Endothelial cell (in vitro differentiated cells): ENCODE data around the gene CLPTM1. TPM values are rescaled to one million over a fixed set of nuclear protein-coding genes. Genes with fewer than 3 reads are reported as not detected.
"Not testable (repeated sequence)": the region's sequence is repeated elsewhere in the genome, so short reads cannot be mapped to it uniquely, and the experiment has no call there.

ENCODE experiments used
- DNase-seq: peaks from one replicate; pipeline ENCODE4 v3.0.0; 2021; ENCODE audit warnings: low spot score
- H3K27ac Mint-ChIP-seq: one replicate; pipeline ENCODE4 v1.8.0; 2021; ENCODE audit warnings: mixed read lengths, inconsistent platforms; ENCODE audit not compliant: unreplicated experiment
- H3K27me3 Mint-ChIP-seq: one replicate; pipeline ENCODE4 v1.8.0; 2021; ENCODE audit warnings: mild to moderate bottlenecking, moderate library complexity, mixed read lengths, inconsistent platforms; ENCODE audit not compliant: unreplicated experiment
- H3K36me3 Mint-ChIP-seq: one replicate; pipeline ENCODE4 v1.8.0; 2021; ENCODE audit warnings: mild to moderate bottlenecking, low read depth, mixed read lengths, inconsistent platforms; ENCODE audit not compliant: unreplicated experiment
- H3K4me1 Mint-ChIP-seq: one replicate; pipeline ENCODE4 v1.8.0; 2021; ENCODE audit warnings: mild to moderate bottlenecking, mixed read lengths, inconsistent platforms; ENCODE audit not compliant: unreplicated experiment
- H3K4me3 Mint-ChIP-seq: one replicate; pipeline ENCODE4 v1.8.0; 2021; ENCODE audit warnings: mild to moderate bottlenecking, mixed read lengths, inconsistent platforms; ENCODE audit not compliant: unreplicated experiment
- H3K9me3 Mint-ChIP-seq: one replicate; pipeline ENCODE4 v1.8.0; 2021; ENCODE audit warnings: mixed read lengths, inconsistent platforms; ENCODE audit not compliant: unreplicated experiment
- total RNA-seq: library from RNA; stranded (reverse); fragmentation: NEBNext Ultra II Directional; extraction: Animal tissue kit (Norgen Biotek cat#: 25700); gene quantifications from one replicate; pipeline ENCODE4 v1.2.1, GENCODE V29; 2021; ENCODE audit not compliant: unreplicated experiment
- TF ChIP-seq, protein P1 (sequence below): fragments of 200-600 bp; sonication (generic); IDR thresholded peaks from one replicate; pipeline ENCODE4 v1.5.0; 2021; ENCODE audit warnings: antibody characterized with exemption; ENCODE audit not compliant: unreplicated experiment

CLPTM1 gene
- total RNA-seq, 1 donor from 2014 or later, result 144 TPM

DNA sequence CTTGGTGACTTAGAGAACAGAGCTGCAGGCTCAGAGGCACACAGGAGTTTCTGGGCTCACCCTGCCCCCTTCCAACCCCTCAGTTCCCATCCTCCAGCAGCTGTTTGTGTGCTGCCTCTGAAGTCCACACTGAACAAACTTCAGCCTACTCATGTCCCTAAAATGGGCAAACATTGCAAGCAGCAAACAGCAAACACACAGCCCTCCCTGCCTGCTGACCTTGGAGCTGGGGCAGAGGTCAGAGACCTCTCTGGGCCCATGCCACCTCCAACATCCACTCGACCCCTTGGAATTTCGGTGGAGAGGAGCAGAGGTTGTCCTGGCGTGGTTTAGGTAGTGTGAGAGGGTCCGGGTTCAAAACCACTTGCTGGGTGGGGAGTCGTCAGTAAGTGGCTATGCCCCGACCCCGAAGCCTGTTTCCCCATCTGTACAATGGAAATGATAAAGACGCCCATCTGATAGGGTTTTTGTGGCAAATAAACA is 30.9 kb upstream of the CLPTM1 start:
- Mint-ChIP-seq H3K36me3 (no peaks in the 10 kb centered on the region), H3K4me1 (peaks cover 10% of the 10 kb centered on the region), H3K9me3 (no peaks in the 10 kb centered on the region), H3K27me3 (peaks cover 5% of the 10 kb centered on the region), H3K4me3 (no peak overlapping the region), H3K27ac (no peak overlapping the region)
- no peak for DNase-seq
- TF ChIP-seq, protein P1, sequence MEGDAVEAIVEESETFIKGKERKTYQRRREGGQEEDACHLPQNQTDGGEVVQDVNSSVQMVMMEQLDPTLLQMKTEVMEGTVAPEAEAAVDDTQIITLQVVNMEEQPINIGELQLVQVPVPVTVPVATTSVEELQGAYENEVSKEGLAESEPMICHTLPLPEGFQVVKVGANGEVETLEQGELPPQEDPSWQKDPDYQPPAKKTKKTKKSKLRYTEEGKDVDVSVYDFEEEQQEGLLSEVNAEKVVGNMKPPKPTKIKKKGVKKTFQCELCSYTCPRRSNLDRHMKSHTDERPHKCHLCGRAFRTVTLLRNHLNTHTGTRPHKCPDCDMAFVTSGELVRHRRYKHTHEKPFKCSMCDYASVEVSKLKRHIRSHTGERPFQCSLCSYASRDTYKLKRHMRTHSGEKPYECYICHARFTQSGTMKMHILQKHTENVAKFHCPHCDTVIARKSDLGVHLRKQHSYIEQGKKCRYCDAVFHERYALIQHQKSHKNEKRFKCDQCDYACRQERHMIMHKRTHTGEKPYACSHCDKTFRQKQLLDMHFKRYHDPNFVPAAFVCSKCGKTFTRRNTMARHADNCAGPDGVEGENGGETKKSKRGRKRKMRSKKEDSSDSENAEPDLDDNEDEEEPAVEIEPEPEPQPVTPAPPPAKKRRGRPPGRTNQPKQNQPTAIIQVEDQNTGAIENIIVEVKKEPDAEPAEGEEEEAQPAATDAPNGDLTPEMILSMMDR, result no peak

DNA sequence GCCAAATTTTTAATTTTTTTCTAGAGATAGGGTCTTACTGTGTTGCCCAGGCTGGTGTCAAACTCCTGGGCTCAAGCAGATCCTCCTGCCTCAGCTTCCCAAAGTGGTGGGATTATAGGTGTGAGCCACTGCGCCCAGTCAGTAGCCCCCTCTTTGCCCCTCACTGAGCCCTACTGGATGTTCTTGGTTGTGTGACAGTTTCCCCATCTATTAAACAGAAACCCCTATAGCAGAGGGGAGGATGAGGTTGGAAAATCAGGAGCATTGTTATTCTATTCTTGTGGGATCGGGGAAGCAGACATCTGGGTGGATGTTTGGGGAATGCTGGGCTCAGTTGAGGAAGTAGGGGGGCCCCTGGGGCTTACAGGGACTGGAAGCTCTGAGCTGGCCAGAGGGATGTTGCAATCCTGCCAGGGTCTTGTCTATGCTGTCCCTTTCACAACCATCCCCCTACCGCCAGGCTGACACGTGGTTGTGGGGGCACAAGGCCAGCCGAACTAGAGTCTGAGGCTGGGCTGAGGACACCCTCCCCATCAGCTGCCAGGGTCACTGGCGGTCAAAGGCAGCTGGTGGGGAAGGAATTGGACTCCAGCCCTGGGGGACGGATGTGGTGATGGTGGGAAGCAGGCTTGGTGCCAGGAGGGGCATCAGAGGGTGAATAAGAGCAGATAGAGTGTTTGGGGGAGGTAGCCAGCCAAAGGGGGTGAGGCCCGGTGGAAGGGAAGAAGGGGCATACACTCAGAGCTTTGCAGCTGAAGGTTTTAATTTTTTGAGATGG is 29.9 kb upstream of the CLPTM1 start:
- Mint-ChIP-seq H3K9me3 (no peaks in the 10 kb centered on the region), H3K27me3 (peaks cover 7% of the 10 kb centered on the region), H3K4me3 (no peak overlapping the region), H3K27ac (no peak overlapping the region), H3K4me1 (peaks cover 10% of the 10 kb centered on the region), H3K36me3 (no peaks in the 10 kb centered on the region)
- TF ChIP-seq, protein P1, result no peak
- DNase-seq, result no peak

DNA sequence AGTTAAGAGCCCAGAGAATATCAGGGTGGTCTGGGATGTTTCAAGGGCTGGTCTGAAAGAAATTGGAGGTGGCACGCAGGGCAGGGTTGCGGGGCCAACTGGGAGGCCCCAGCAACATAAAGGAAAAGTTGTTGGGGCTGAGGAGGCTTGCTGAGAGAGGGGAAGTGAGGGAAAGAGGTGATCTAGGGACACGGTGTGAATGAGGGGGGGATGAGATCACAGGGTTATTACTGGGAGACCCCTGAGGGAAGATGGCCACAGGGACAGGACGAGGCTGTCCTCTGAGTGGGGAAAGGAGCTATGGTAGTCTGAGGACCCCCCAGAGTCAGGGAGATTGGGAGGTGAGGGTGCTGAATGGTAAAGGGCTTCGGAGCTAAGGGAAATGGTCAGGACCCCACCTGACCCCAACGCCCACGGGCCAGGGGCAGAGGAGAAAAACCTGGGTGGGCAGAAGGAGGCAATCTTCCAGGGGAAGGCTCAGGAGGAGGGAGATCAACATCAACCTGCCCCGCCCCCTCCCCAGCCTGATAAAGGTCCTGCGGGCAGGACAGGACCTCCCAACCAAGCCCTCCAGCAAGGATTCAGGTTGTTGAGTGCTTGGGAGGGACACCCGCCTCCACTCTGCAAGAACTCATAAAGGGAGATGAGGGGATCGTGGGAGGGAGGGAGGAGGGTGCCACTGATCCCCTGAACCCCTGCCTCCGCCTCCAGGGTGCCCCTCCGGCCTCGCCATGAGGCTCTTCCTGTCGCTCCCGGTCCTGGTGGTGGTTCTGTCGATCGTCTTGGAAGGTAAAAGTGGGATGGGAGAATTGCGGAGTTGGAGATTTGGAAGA is 28.7 kb upstream of the CLPTM1 start:
- DNase-seq, H3K27me3 Mint-ChIP-seq, H3K4me3 Mint-ChIP-seq, H3K9me3 Mint-ChIP-seq, H3K27ac Mint-ChIP-seq, H3K36me3 Mint-ChIP-seq: not testable (repeated sequence)
- H3K4me1 Mint-ChIP-seq, result peaks cover 10% of the 10 kb centered on the region

DNA sequence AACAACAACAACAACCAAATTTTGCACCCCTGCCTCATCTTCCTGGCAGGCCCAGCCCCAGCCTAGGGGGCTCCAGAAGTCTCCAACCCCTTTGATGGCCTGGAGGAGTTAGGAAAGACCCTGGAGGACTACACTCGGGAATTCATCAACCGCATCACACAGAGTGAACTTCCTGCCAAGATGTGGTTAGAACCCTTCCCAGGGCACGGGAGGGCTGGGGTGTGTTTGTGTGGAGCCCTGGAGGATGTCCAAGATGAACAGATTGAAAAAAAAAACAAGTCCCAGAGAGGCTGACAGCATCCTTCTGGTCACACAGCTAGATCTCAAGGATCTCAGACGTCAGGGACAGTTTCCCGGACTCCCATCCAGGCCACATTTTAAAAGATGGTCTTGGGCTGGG is 27.4 kb upstream of the CLPTM1 start:
- H3K4me1 Mint-ChIP-seq, result peaks cover 10% of the 10 kb centered on the region
- no peak overlapping the region for H3K27ac Mint-ChIP-seq
- no peaks in the 10 kb centered on the region for H3K36me3 Mint-ChIP-seq
- peaks cover 7% of the 10 kb centered on the region for H3K27me3 Mint-ChIP-seq
- no peak for DNase-seq
- TF ChIP-seq, protein P1, result no peak
- no peak overlapping the region for H3K4me3 Mint-ChIP-seq
- no peaks in the 10 kb centered on the region for H3K9me3 Mint-ChIP-seq

DNA sequence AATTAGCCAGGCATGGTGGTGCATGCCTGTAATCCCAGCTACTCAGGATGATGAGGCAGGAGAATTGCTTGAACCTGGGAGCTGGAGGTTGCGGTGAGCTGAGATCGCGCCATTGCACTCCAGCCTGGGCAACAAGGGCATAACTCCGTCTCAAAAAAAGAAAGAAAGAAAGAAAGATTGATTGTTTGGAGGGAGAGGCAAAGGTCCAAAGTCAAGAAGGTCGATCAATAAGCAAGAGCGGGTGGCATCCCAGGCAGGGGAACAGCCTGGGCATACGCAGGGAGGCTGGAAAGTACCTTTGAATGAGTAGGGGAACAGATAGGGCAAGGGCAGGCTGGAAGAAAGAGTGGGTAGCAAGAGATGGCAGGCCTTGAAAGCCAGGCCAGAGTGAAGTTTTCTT is 25.1 kb upstream of the CLPTM1 start:
- no peak overlapping the region for H3K27ac Mint-ChIP-seq

More for the DNA sequence above, 25.1 kb upstream of the CLPTM1 start:
- H3K4me1 Mint-ChIP-seq, result peaks cover 10% of the 10 kb centered on the region
- H3K9me3 Mint-ChIP-seq, result no peaks in the 10 kb centered on the region
- H3K4me3 Mint-ChIP-seq, result no peak overlapping the region
- DNase-seq, result no peak
- H3K27me3 Mint-ChIP-seq, result peaks cover 9% of the 10 kb centered on the region
- TF ChIP-seq, protein P1, result no peak
- no peaks in the 10 kb centered on the region for H3K36me3 Mint-ChIP-seq
